Fibroblast of the conjunctiva (primary cell): ENCODE data around the gene SLC19A1.
"Not testable (repeated sequence)": the region's sequence is repeated elsewhere in the genome, so short reads cannot be mapped to it uniquely, and the experiment has no call there.

Experiments
- DNase-seq: peaks from one replicate; pipeline ENCODE4 v3.0.0-alpha.2; 2010; ENCODE audit warnings: low read depth

Gene SLC19A1

DNA sequence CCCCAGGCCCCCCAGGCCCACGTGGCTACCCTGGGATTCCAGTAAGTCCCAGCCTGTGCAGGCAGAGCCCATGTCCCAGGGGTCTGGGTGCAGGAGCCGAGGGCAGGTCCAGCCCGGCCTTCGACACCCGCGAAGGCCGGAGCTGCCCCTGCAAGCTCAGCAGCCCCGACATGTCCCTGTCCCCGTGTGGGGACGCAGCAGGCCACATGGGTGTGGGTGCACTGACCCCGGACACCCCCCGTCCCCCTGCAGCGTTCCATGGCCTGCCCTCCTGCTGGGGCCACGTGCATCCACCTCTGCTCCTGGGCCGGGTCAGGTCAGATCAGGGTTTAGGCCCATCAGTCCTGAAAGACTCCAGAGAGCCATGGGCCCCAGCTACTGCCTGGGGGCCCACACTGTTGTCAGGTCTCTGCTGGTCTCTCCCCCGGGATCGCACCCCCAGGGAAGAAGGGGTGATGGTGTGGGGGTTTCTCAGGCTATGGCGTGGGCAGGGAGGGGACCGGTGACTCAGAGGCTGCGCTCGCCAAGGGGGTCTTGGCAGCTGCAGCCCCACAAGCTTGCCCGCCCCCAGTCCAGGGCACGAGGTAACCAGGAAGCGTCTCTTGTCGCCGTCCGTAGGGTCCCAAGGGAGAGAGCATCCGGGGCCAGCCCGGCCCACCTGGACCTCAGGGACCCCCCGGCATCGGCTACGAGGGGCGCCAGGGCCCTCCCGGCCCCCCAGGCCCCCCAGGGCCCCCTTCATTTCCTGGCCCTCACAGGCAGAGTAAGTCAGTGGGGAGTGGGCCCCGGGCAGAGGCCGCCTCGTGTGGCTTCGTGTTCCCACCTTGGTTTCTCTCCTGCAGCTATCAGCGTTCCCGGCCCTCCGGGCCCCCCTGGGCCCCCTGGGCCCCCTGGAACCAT is 37.5 kb downstream of the SLC19A1 start:
- no peak for DNase-seq

DNA sequence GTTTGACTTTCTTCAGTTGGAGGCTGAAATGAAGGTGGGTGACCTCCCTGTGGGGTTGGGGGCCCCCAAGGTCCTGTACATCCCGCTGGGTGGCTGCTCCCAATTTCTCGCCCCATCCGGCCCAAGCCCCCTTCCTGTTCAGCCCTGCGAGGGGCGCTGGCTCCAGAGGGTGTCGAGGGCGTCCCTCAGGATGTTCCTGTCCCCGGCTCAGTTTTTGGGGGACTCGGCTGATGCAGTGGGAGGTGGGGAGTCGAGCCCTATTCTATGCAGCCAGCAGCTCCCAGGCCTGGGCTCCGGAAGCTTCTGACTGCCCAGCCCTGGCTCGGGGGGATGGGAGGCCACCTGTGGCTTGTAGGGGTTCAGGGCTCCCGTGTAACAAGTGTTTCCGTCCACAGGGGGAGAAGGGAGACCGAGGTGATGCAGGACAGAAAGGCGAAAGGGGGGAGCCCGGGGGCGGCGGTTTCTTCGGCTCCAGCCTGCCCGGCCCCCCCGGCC is 38.2 kb downstream of the SLC19A1 start:
- no peak for DNase-seq

DNA sequence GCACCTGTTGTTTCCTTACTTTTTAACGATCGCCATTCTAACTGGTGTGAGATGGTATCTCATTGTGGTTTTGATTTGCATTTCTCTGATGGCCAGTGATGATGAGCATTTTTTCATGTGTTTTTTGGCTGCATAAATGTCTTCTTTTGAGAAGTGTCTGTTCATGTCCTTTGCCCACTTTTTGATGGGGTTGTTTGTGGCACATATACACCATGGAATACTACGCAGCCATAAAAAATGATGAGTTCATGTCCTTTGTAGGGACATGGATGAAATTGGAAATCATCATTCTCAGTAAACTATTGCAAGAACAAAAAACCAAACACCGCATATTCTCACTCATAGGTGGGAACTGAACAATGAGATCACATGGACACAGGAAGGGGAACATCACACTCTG is 39.0 kb downstream of the SLC19A1 start:
- DNase-seq: not testable (repeated sequence)

DNA sequence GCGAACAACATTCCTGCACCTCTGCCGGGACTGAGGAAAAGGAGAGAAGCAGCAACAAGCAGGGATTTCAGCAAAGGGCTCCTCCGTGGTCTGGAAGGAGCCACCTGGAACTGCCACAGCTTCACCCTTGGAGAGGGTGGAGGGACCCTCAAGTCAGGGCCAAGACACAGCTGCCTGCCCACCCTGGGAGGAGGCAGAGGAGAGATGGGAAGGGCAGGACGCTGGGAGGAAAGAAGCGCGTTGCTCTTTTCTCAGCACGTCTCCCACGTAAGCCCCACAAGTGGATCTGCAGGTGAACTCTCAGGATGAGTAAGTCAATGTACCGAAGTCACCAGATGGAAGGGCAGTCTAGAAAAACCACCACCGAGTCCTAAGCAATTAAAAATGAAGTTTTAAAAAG is 39.6 kb downstream of the SLC19A1 start:
- DNase-seq: no peak

DNA sequence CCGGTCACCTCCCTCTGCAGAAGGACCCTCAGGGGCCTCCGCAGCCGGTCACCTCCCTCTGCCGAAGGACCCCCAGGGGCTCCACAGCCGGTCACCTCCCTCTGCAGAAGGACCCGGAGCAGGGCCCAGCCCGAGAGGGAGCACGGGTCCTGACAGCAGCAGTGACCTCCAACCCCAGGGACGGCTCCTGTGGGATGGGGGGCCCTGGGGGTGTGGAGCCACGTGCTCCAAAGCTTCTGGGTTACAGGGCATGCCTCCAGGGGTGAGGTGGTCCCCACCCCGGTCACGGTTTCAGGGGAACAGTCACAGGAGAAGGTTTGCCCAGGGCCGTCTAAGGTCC is 40.3 kb downstream of the SLC19A1 start:
- no peak for DNase-seq

DNA sequence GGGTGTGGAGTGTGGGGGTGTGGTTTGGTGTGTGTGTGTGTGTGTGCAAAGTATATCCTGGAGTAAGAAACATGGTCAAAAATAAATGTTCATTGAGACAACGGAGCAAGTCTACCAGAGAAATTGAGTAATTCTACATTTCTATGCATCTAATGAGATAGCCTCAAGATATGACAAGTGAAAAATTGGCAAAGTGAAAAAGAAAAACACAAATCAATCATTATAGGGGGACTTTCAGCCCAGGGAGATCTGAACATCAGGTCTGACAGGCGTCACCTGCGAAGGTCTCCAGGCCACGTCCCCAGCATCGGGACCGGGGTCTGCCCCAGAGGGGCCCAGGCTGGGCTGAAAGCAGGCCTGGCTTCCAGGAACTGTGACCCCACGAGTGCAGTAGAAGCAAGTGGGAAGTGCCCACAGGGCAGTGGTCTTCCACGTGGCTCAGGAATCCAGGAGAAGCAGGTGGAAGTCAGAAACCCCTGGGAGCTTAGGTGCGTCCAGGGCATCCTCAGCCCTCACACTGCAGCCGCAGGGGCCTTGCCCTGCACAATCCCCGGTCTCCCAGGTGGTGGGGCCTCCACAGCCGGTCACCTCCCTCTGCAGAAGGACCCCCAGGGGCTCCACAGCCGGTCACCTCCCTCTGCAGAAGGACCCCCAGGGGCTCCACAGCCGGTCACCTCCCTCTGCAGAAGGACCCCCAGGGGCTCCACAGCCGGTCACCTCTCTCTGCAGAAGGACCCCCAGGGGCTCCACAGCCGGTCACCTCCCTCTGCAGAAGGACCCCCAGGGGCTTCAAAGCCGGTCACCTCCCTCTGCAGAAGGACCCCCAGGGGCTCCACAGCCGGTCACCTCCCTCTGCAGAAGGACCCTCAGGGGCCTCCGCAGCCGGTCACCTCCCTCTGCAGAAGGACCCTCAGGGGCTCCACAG is 40.9 kb downstream of the SLC19A1 start:
- DNase-seq: not testable (repeated sequence)

DNA sequence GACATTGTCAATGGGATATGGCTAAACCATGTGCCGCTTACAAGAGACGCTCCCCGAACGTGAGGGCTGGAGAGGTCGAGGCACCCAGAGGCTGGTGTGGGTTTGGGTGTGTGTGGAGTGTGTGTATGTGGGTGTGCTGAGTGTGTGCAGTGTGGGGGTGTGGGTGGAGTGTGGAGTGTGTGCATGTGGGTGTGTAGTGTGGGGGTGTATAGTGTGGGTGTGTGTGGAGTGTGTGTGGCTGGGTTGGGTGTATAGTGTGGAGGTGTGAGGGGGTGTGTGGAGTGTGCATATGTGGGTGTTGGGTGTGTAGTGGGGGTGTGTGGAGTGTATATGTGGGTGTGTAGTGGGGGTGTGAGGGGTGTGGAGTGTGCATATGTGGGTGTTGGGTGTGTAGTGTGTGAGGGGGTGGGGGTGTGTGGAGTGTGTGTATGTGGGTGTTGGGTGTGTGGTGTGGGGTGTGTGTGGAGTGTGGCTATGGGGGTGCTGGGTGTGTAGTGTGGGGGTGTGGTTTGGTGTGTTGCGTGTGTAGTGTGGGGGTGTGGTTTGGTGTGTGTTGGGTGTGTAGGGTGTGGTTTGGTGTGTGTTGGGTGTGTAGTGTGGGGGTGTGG is 42.2 kb downstream of the SLC19A1 start:
- DNase-seq: no peak

DNA sequence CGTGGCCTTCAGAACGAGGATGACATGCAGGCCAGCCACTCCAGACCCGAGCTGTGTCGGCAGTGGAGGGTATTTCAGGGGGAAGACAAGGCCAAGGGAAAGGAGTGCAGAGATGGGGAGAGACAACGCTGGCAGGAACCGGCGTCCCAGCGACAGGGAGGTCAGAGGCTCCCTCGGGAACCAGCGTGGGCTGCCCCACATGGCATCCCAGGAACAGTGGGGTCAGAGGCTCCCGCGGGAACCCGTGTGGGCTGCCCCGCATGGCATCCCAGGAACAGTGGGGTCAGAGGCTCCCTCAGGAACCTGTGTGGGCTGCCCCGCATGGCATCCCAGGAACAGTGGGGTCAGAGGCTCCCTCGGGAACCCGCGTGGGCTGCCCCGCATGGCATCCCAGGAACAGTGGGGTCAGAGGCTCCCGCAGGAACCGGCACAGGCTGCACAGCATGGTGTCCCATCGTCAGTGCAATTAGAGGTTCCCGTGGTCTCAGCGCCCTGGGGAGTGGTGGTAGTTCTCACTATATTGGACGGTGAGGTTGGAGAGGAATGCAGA is 43.0 kb downstream of the SLC19A1 start:
- DNase-seq: no peak

DNA sequence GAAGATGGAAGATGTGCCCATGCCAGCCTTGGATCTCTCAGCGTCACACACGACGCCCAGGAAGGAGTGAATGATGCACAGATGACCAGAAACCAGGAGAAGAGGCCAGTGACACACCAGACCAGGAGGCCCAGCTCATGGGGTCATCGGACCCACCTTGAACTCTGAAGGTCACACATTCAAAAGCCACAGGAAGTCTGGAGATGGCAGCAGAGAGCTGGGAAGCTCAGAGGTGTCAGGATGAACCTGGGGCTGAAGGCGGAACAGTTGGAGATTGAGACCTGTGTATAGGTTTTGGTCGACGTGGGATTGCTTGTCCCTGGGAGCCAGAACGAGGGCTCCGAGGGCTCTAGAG is 43.6 kb downstream of the SLC19A1 start:
- DNase-seq: no peak

DNA sequence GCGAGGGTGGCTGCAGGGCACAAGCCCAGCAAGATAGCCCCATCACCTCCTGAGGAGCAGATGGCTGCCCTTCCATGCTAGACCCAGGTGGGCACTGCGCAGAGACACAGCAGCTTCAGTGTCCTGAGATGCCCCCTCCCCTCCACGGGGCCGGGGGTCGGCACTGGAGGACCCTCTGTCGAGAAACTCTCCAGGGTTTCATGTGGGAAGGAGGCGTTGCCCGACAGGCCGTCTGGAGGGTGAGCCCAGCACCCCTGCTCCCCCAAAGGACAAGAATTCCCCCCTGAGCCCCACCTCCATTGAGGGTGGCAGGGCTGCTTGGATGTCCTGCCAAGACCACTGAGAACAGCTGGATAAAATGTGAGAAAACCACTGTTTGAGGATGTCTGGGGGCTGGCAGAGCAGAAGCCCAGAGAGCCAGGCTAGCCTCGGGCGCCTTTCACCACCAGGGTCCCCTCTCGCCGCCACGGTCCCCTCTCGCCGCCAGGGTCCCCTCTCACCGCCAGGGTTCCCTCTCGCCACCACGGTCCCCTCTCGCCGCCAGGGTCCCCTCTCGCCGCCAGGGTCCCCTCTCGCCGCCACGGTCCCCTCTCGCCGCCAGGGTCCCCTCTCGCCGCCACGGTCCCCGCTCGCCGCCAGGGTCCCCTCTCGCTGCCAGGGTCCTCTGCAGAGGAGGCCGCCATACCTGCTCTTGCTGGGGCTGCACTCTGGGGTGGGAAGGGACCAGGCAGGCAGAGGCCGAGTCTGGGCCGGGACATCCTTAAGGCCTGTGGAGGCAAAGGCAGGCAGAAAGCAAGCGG is 44.2 kb downstream of the SLC19A1 start:
- no peak for DNase-seq

DNA sequence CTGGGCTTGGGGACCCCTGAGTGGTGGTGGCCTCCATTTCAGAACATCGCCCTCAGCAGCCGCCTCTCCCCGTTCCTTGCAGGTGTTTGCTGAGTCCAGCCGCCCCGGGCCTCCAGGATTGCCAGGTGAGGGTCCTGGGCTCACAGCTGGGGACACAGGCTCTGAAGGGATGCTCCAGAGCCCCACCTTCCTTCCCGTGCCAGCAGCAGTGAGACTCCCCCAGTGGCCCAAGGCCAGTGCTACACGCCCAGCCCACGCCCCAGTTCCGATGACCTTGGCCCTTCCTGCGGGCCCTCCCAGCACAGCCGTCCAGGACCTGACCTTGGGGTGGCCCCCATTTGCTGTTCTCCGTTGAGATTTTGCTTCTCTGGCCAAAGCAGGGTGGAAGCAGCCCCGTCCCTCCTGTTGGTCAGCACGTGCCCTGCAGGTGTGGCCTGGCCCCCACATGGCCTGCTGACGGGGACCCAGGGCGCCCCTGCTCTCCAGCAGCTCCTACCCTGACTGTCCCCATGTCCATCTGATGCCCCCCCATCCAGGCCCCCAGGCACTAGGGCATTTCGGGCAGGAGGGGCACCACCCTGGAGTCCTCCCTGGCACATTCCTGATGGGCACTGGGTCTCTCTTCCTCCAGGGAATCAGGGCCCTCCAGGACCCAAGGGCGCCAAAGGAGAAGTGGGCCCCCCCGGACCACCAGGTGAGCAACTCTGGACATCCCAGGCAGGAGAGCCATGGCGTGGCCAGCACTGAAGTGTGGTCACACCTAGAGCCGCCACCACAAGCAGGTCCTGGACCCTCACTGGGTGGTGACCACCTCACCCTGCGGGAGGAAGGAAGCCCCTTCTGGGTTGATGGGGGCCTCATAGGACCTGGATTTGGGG is 45.0 kb downstream of the SLC19A1 start:
- no peak for DNase-seq

DNA sequence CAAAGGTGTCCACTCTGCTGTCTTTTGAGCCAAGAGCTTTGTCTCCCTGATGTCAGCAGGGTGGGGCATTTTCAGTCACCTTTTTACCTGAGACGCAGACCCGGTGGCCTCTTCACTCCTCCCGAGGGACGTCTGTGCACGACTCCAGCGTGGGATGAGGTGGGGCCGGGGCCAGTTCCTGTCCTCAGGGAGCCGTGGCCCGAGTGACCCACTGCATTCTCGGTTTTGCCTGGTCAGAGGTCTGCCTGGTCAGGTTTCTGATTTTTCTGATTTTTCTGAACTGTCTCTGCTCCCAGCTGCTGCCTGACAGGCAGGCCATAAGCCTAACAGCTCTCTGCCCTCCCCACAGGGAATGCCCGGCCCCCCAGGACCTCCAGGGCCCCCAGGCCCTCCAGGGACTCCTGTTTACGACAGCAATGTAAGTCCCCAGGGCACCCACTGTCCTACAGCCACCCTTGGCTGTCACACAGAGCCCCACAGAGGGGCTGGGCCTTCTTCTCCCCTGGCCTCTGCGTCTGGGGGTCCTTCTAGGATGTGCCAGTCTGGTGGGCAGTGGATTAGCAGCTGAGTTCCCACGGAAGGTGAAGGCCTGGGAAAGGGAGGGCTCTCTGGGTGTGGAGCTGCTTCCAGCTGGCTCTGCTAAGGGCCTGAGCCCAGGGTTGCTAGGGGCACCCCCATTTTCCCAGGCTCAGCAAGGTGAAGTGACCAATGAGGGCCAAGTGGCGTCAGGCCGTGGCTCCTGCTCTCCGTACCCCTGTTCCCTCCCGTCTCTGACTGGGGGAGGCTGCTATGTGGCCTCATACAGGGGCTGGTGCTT is 45.9 kb downstream of the SLC19A1 start:
- no peak for DNase-seq

DNA sequence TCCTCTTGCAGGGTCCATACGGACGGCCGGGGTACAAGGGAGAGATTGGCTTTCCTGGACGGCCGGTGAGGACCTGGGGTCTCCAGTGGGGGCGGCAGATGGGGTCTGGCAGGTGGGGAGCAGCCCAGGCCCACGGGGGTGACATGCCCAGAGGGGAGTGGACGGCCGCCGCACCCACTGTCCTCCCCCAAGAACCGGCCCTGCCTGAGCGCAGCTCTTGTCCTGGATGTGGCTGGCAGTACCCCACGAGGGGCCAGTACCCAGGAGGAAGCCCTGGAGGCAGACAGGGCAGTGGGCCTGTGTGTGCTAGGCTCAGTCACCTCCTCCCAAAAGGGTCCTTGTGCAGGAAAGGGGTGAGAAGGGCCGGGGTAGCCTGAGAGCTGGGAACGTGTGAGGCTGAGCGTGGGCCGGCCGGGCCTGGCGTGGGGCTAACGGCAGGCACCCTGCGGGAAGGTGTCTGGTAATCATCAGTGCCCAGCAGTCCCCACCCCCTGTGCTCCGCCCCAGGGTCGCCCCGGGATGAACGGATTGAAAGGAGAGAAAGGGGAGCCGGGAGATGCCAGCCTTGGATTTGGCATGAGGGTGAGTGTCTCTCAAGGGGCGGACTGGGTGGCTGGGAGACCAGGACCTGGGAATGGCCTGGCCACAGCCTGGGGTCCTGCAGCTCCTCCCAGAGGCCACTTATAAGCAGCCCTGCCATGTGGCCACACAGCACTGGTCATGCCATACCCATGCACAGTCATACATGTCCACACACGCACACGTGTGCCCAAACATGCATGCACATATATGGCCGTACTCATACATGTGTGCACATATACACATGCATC is 47.2 kb downstream of the SLC19A1 start:
- no peak for DNase-seq

DNA sequence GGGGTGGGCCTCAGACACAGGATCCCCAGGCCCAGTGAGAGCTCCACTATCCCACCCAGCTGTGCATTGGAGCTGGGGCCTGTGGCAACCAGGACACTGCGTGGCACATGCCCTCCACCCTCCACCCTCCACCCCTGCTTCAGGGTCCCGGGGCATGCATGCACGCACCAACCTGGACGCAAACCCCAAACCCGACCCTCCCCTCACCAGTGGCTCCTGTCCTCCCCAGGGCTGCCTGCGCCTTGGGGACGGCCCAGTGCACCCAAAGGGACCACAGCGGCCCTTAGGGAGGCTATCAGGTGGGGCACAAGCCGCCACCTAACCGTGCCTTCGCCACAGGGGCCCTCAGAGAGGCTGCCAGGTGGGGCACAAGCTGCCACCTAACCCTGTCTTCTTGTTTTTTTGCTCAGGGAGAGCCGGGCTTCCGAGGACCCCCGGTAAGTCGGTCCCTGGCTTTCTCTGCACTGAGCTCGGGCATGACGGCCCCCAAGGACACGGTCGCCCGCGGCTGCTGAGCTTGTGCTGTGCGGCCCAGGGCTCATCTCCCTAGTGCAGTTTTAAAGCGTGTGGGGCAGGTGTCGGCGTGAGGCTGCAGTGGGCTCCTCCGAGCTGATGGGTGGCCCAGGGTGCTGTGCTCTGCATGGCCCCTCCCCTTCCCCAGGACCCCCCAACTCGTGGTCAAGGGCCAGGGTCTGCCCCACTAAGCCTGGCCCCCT is 47.9 kb downstream of the SLC19A1 start:
- DNase-seq: no peak

DNA sequence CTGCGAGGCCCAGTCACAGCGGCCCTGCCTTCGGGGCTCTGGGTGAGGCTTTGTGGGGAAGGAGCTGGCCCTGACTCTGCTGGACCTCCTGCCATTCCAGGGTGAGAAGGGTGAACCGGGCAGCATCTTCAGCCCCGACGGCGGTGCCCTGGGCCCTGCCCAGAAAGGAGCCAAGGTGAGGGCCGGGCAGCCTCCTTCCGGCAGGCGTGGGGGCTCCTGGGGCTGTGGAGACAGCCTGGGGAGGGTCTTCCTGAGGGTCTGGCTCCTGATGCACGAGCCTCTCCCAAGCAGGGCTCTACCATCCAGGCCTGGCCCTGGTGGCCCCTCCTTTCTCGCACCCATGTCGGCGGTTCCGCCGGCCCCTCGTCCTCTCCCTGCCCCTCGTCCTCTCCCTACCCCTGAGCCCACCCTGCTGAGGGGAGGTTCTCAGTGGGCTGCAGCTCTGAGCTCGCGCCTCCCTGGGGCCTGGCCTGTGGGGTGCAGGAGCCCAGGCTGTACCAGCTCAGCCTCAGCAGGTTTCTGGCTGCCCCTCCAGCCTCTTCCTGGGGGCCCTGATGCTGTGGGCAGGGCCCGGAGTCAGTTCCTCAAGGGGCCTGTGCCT is 48.7 kb downstream of the SLC19A1 start:
- DNase-seq: no peak

DNA sequence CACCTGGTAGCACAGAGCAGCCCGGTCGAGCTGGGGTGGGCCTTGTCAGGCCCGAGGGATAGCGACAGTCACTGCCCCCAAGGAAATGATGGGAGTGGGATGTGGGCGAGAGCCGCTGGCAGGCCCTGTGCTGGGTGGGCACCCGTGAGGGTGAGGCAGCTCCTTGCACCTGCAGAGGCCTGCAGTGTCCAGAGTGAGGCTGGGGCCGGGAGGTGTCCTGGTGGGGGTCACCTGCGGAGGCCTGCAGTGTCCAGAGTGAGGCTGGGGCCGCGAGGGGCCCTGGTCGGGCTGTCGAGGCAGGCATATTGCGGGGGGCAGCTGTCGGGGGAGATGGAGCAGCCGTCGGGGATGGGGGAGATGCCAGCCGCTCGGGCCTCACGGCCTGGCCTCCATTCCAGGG is 49.5 kb downstream of the SLC19A1 start:
- no peak for DNase-seq

DNA sequence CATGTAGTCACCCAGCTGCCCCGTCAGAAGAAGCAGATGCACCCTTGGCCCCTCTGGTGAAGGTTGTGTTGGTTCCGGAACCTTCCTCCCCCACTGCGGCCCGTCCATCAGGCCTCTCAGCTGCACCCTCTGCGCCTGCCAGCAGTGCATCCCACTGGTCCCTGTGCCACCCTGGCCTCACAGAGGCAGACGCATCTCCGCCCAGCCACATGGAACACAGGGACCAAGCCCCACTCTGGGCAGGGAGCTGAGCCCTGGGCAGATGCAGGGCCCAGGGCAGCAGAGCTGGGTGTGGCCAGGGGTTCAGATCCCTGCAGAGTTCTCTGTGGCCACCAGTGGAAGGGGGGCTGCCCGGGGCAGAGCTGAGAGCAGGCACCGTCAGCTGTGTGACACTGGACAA is 50.6 kb downstream of the SLC19A1 start:
- DNase-seq: no peak

DNA sequence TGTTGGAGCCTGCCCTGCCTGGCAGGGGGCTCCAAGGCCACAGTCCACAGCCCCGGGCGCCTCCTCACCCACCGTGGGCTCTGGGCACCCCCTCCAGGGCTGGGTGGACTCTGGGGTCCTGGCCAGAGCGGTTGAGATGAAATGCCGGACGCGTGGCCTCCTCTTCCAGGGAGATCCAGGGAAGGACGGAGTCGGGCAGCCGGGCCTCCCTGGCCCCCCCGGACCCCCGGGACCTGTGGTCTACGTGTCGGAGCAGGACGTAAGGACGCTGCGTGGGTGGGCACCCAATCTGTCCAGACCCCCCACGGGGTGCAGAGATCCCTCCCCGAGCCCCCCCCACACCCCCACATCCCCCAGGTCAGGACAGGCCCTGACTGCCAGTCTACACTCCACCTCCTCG is 51.2 kb downstream of the SLC19A1 start:
- no peak for DNase-seq
